ENCODE measurements around the gene WFIKKN2.

WFIKKN2 gene

GRCh38 chr17:50807675-50808074 is 27.7 kb upstream of the WFIKKN2 start:
- H3K9me3 ChIP-seq: no peaks in the 10 kb centered on the region
- no peak for TF ChIP-seq CTCF (IDR thresholded peaks at IDR 0.05; ENCODE audit: low read depth, low read length)
- no peaks in the 10 kb centered on the region for H3K27me3 ChIP-seq
- H3K4me1 ChIP-seq: no peaks in the 10 kb centered on the region
- H3K4me3 ChIP-seq (ENCODE audit: low read depth, low read length): no peak overlapping the region
- no peaks in the 10 kb centered on the region for H3K36me3 ChIP-seq
- DNase-seq: no peak

- H3K4me1 ChIP-seq: no peaks in the 10 kb centered on the region
- no peak for TF ChIP-seq CTCF (IDR thresholded peaks at IDR 0.05; ENCODE audit: low read depth, low read length)
Observed at GRCh38 chr17:50808413-50808812, 27.0 kb upstream of the WFIKKN2 start.

GRCh38 chr17:50808888-50809287 is 26.5 kb upstream of the WFIKKN2 start:
- no peaks in the 10 kb centered on the region for H3K4me1 ChIP-seq
- H3K9me3 ChIP-seq: no peaks in the 10 kb centered on the region
- H3K36me3 ChIP-seq: no peaks in the 10 kb centered on the region
- H3K4me3 ChIP-seq (ENCODE audit: low read depth, low read length): no peak overlapping the region
- no peak for TF ChIP-seq CTCF (IDR thresholded peaks at IDR 0.05; ENCODE audit: low read depth, low read length)
- DNase-seq: no peak
- no peaks in the 10 kb centered on the region for H3K27me3 ChIP-seq

More at GRCh38 chr17:50808413-50808812, 27.0 kb upstream of the WFIKKN2 start:
- no peaks in the 10 kb centered on the region for H3K9me3 ChIP-seq
- no peak for DNase-seq
- H3K4me3 ChIP-seq (ENCODE audit: low read depth, low read length): no peak overlapping the region
- H3K27me3 ChIP-seq: no peaks in the 10 kb centered on the region
- no peaks in the 10 kb centered on the region for H3K36me3 ChIP-seq

- Histone ChIP-seq H3K4me1 (0 out of 2 replicates have a peak, but pooled peaks cover 2% of the 10 kb centered on the region), H3K4me3 (ENCODE audit: low read depth, low read length) (no peak overlapping the region), H3K27me3 (no peaks in the 10 kb centered on the region), H3K36me3 (no peaks in the 10 kb centered on the region), H3K9me3 (no peaks in the 10 kb centered on the region)
- TF ChIP-seq CTCF (IDR thresholded peaks at IDR 0.05; ENCODE audit: low read depth, low read length): no peak
- DNase-seq: no peak
Observed at GRCh38 chr17:50813583-50813982, 21.8 kb upstream of the WFIKKN2 start.

- DNase-seq: no peak
- no peaks in the 10 kb centered on the region for H3K9me3 ChIP-seq
- no peaks in the 10 kb centered on the region for H3K27me3 ChIP-seq
- TF ChIP-seq CTCF (IDR thresholded peaks at IDR 0.05; ENCODE audit: low read depth, low read length): no peak
- H3K36me3 ChIP-seq: no peaks in the 10 kb centered on the region
- 0 out of 2 replicates have a peak, but pooled peaks cover 2% of the 10 kb centered on the region for H3K4me1 ChIP-seq
- H3K4me3 ChIP-seq (ENCODE audit: low read depth, low read length): no peak overlapping the region
Observed at GRCh38 chr17:50815400-50815799, 20.0 kb upstream of the WFIKKN2 start.

- no peak overlapping the region for H3K4me3 ChIP-seq (ENCODE audit: low read depth, low read length)
- 0 out of 2 replicates have a peak, but pooled peaks cover 2% of the 10 kb centered on the region for H3K4me1 ChIP-seq
- no peaks in the 10 kb centered on the region for H3K27me3 ChIP-seq
- no peak for TF ChIP-seq CTCF (IDR thresholded peaks at IDR 0.05; ENCODE audit: low read depth, low read length)
- no peaks in the 10 kb centered on the region for H3K9me3 ChIP-seq
- no peak for DNase-seq
- no peaks in the 10 kb centered on the region for H3K36me3 ChIP-seq
Observed at GRCh38 chr17:50816271-50816670, 19.1 kb upstream of the WFIKKN2 start.
